HEK293T (cell line): ENCODE data around the gene ECI1.
A peak's percentile ranks its signal among the peaks of the same experiment; 100 is the strongest.

Source experiments
- CTCF ChIA-PET: fragments of 350-600 bp; formaldehyde crosslinking; extraction: SDS; loops from one replicate; lab custom pipeline; 2021; ENCODE audit warnings: antibody characterized with exemption, inconsistent platforms; lab: Yijun Ruan, JAX
- POLR2A ChIA-PET: fragments of 350-600 bp; formaldehyde crosslinking; extraction: SDS; loops from one replicate; lab custom pipeline; 2020; ENCODE audit warnings: antibody characterized with exemption, inconsistent platforms; lab: Yijun Ruan, JAX
- DNase-seq: peaks from one replicate; pipeline ENCODE4 v3.0.0; 2012; ENCODE audit warnings: mixed read lengths; ENCODE audit errors: extremely low spot score
- ARNT ChIP-seq: fragments of 450-650 bp; IDR thresholded peaks from 2 replicates; pipeline ENCODE4 v1.6.1; 2017; ENCODE audit warnings: mild to moderate bottlenecking
- BHLHE40 ChIP-seq: fragments of 450-650 bp; IDR thresholded peaks from 2 replicates; pipeline ENCODE4 v1.6.1; 2016; ENCODE audit warnings: mild to moderate bottlenecking, moderate library complexity, borderline replicate concordance
- CTBP1 ChIP-seq: fragments of 450-650 bp; IDR thresholded peaks from 2 replicates; pipeline ENCODE4 v1.6.1; 2016; ENCODE audit warnings: borderline replicate concordance
- ELF4 ChIP-seq: fragments of 450-650 bp; IDR thresholded peaks from 2 replicates; pipeline ENCODE4 v1.6.1; 2017; ENCODE audit warnings: antibody characterized with exemption
- FOXA1 ChIP-seq: fragments of 450-650 bp; IDR thresholded peaks from 2 replicates; pipeline ENCODE4 v1.6.1; 2016; ENCODE audit warnings: mild to moderate bottlenecking
- FOXK2 ChIP-seq: fragments of 450-650 bp; IDR thresholded peaks from 2 replicates; pipeline ENCODE4 v1.6.1; 2016; ENCODE audit warnings: mild to moderate bottlenecking
- FOXM1 ChIP-seq: fragments of 450-650 bp; IDR thresholded peaks from 2 replicates; pipeline ENCODE4 v1.6.1; 2017; ENCODE audit warnings: mild to moderate bottlenecking, borderline replicate concordance
- HDGF ChIP-seq: fragments of 450-650 bp; IDR thresholded peaks from 2 replicates; pipeline ENCODE4 v1.6.1; 2017; ENCODE audit warnings: antibody characterized with exemption, borderline replicate concordance
- L3MBTL2 ChIP-seq: fragments of 450-650 bp; conservative IDR thresholded peaks from 2 replicates; pipeline ENCODE4 v1.6.1; 2016; ENCODE audit warnings: mild to moderate bottlenecking
- LEF1 ChIP-seq: fragments of 450-650 bp; IDR thresholded peaks from 2 replicates; pipeline ENCODE4 v1.6.1; 2017; ENCODE audit warnings: mild to moderate bottlenecking, borderline replicate concordance
- NFRKB ChIP-seq: fragments of 450-650 bp; IDR thresholded peaks from 2 replicates; pipeline ENCODE4 v1.6.1; 2016; ENCODE audit warnings: mild to moderate bottlenecking, moderate library complexity
- PKNOX1 ChIP-seq: fragments of 450-650 bp; IDR thresholded peaks from 2 replicates; pipeline ENCODE4 v1.6.1; 2016
- SP1 ChIP-seq: fragments of 450-650 bp; IDR thresholded peaks from 2 replicates; pipeline ENCODE4 v1.6.1; 2017
- SUZ12 ChIP-seq: fragments of 450-650 bp; IDR thresholded peaks from 2 replicates; pipeline ENCODE4 v1.6.1; 2016; ENCODE audit warnings: mild to moderate bottlenecking
- TARDBP ChIP-seq: fragments of 450-650 bp; IDR thresholded peaks from 2 replicates; pipeline ENCODE4 v1.6.1; 2016
- ZNF384 ChIP-seq: fragments of 450-650 bp; IDR thresholded peaks from 2 replicates; pipeline ENCODE4 v1.6.1; 2016

The ECI1 gene

GRCh38 chr16:2226245-2226793, 25.1 kb downstream of the ECI1 start:
- TF ChIP-seq ARNT (no peak), LEF1 (no peak), SP1 (no peak), FOXK2 (no peak), FOXA1 (no peak), NFRKB (no peak)
- ChIA-PET POLR2A (interaction anchor here (1.0 to 5.4 kb wide), 4 partner anchors 11 to 71 kb away, joined by 3 to 34 read pairs (median 3); partner anchors contain the start of genes ECI1, PGP and TRAF7), CTCF (no interaction called here)
- no peak for DNase-seq

DNA sequence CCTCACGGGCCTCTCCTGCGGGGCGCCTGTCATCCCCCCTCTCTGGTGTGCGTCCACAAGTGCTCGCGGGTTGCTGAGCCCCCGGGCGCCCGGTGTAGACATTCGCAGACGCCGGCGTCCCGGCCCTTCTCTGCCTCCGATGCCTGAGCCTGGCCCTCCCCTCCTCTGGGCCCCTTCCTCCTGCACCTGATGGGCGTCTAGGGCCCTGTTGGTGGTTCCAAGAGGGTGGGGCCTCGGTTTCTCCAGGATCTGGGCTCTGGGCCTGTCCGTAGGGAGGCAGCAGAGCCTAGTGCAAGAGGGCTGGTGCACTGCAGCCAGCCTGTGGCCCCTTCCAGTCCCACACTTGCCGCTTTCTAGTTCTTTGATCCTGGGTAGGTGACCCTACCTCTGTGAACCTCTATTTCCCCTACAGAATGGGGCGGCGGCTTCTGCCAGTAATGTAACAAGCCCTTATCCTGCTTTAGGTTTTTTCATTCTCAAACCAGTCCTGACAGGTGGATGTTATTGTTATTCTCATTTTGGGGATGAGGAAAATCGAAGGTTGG, 27.4 kb downstream of the ECI1 start:
- DNase-seq, result peak; percentile 45
- CTCF ChIA-PET, result no interaction called here
- POLR2A ChIA-PET, result interaction anchor here (0.6 to 5.4 kb wide), 7 partner anchors 9 to 260 kb away, joined by 3 to 34 read pairs (median 4); partner anchors contain the start of genes DNASE1L2, ECI1, PGP and RPS2
- TF ChIP-seq PKNOX1, result no peak
- TF ChIP-seq TARDBP, result no peak
- TF ChIP-seq SP1, result no peak
- no peak for TF ChIP-seq FOXM1
- no peak for TF ChIP-seq HDGF
- TF ChIP-seq FOXA1, result no peak
- no peak for TF ChIP-seq BHLHE40
- no peak for TF ChIP-seq ELF4

- TF ChIP-seq HDGF (no peak), PKNOX1 (peak; percentile 99)
- CTCF ChIA-PET, result no interaction called here
- DNase-seq, result peak; percentile 99
- POLR2A ChIA-PET, result interaction anchor here (0.6 to 5.4 kb wide), 5 partner anchors 8 to 47 kb away, joined by 4 to 34 read pairs (median 4); partner anchors contain the start of genes DNASE1L2, ECI1 and PGP
These were observed 28.0 kb downstream of the ECI1 start, which contains the start of gene E4F1 for GRCh38 chr16:2223221-2223941. E4F1 (plus strand) TSS chr16:2223591; CDS start chr16:2223614, 23 bp downstream.

- ChIA-PET CTCF (no interaction called here), POLR2A (interaction anchor here (0.9 to 3.7 kb wide), 6 partner anchors 9 to 35 kb away, joined by 3 to 34 read pairs (median 6); partner anchors contain the start of genes E4F1 and ECI1)
- no peak for DNase-seq
- TF ChIP-seq LEF1 (no peak), PKNOX1 (no peak), TARDBP (no peak), SP1 (no peak), L3MBTL2 (no peak), FOXM1 (no peak), BHLHE40 (no peak), CTBP1 (no peak), SUZ12 (no peak), FOXK2 (no peak), ZNF384 (no peak), ARNT (no peak)
These were observed 35.1 kb downstream of the ECI1 start for GRCh38 chr16:2216330-2216729.

DNA sequence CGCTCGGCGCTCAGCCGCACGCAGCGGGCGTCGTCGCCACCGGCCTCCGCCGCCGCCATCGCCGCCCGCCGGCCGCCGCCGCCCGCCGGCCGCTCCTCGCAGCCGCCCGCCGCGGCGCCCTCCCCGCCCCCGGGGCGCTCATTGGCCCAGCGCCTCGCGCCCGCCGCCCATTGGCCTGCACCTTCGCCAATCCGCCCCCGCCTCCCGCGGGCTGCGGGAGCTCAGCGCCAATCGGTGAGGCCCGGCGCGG, 36.7 kb downstream of the ECI1 start, which contains the start of gene PGP:
PGP (minus strand) TSS at position 122 of the 250 bp plus-strand sequence; CDS start at position 59, 63 bp downstream.
- DNase-seq, result no peak
- TF ChIP-seq TARDBP (no peak), HDGF (no peak), ELF4 (no peak), L3MBTL2 (no peak), ARNT (no peak), FOXK2 (no peak), FOXA1 (no peak), CTBP1 (no peak), SUZ12 (no peak), BHLHE40 (no peak), NFRKB (no peak), LEF1 (no peak; the same call in 1 of the 2 replicates), PKNOX1 (no peak), ZNF384 (no peak), FOXM1 (no peak; the same call in 1 of the 2 replicates), SP1 (no peak)
- CTCF ChIA-PET, result interaction anchor here (0.6 kb wide), 2 partner anchors 59 to 74 kb away, joined by 3 read pairs; no protein-coding TSS in a partner anchor
- POLR2A ChIA-PET, result interaction anchor here (0.6 to 3.7 kb wide), 12 partner anchors 9 to 250 kb away, joined by 3 to 34 read pairs (median 8); partner anchors contain the start of genes E4F1, ECI1, MLST8 and RPS2
